ENCODE results near the gene CCDC85A.

Gene CCDC85A

DNA sequence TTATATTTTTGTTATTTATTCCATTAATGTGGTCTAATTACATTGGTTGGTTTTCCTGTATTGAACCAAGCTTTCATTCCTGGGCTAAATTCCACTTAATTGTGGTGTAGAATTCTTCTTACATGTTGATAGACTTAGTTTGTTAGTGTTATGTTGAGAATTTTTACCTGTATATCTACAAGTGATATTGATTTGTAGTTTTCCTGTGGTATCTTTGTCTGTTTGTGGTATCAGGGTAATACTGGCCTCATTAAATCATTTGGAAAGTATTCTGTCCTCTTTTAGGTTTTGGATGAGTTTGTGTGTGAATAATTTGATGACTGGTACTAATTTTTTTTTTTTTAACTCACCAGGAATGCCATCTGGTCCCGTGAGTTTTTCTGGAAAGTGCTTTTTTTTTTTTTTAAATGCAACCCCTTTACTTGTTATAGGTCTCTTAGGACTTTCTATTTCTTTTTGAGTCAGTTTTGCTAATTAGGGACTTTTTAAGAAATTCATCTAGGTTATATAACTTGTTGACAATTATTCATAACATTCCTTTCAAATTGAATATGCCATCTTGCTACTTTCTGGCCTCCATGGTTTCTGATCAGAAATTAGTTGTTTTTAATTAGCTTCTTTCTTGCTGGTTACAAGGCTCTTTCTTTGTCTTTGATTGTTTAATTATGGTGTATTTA is 232.8 kb downstream of the CCDC85A start:
- TF ChIP-seq, protein P1, sequence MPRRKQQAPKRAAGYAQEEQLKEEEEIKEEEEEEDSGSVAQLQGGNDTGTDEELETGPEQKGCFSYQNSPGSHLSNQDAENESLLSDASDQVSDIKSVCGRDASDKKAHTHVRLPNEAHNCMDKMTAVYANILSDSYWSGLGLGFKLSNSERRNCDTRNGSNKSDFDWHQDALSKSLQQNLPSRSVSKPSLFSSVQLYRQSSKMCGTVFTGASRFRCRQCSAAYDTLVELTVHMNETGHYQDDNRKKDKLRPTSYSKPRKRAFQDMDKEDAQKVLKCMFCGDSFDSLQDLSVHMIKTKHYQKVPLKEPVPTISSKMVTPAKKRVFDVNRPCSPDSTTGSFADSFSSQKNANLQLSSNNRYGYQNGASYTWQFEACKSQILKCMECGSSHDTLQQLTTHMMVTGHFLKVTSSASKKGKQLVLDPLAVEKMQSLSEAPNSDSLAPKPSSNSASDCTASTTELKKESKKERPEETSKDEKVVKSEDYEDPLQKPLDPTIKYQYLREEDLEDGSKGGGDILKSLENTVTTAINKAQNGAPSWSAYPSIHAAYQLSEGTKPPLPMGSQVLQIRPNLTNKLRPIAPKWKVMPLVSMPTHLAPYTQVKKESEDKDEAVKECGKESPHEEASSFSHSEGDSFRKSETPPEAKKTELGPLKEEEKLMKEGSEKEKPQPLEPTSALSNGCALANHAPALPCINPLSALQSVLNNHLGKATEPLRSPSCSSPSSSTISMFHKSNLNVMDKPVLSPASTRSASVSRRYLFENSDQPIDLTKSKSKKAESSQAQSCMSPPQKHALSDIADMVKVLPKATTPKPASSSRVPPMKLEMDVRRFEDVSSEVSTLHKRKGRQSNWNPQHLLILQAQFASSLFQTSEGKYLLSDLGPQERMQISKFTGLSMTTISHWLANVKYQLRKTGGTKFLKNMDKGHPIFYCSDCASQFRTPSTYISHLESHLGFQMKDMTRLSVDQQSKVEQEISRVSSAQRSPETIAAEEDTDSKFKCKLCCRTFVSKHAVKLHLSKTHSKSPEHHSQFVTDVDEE (CRISPR knock-in tag; IDR thresholded peaks at IDR 0.05) = no peak
- TF ChIP-seq ARNTL (CRISPR knock-in tag; IDR thresholded peaks at IDR 0.05; ENCODE audit: borderline replicate concordance, low read depth) (no peak), PPARA (CRISPR knock-in tag; IDR thresholded peaks at IDR 0.05; ENCODE audit: borderline replicate concordance) (no peak), GLIS3 (CRISPR knock-in tag; IDR thresholded peaks at IDR 0.05) (no peak), ISL1 (CRISPR knock-in tag; IDR thresholded peaks at IDR 0.05) (no peak), ZNF70 (CRISPR knock-in tag; IDR thresholded peaks at IDR 0.05) (no peak)
- TF ChIP-seq, protein P2, sequence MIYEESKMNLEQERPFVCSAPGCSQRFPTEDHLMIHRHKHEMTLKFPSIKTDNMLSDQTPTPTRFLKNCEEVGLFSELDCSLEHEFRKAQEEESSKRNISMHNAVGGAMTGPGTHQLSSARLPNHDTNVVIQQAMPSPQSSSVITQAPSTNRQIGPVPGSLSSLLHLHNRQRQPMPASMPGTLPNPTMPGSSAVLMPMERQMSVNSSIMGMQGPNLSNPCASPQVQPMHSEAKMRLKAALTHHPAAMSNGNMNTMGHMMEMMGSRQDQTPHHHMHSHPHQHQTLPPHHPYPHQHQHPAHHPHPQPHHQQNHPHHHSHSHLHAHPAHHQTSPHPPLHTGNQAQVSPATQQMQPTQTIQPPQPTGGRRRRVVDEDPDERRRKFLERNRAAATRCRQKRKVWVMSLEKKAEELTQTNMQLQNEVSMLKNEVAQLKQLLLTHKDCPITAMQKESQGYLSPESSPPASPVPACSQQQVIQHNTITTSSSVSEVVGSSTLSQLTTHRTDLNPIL (CRISPR knock-in tag; IDR thresholded peaks at IDR 0.05; ENCODE audit: low read depth) = no peak
- TF ChIP-seq, protein P3, sequence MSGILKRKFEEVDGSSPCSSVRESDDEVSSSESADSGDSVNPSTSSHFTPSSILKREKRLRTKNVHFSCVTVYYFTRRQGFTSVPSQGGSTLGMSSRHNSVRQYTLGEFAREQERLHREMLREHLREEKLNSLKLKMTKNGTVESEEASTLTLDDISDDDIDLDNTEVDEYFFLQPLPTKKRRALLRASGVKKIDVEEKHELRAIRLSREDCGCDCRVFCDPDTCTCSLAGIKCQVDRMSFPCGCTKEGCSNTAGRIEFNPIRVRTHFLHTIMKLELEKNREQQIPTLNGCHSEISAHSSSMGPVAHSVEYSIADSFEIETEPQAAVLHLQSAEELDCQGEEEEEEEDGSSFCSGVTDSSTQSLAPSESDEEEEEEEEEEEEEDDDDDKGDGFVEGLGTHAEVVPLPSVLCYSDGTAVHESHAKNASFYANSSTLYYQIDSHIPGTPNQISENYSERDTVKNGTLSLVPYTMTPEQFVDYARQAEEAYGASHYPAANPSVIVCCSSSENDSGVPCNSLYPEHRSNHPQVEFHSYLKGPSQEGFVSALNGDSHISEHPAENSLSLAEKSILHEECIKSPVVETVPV (CRISPR knock-in tag; IDR thresholded peaks at IDR 0.05) = no peak
- TF ChIP-seq, protein P4, sequence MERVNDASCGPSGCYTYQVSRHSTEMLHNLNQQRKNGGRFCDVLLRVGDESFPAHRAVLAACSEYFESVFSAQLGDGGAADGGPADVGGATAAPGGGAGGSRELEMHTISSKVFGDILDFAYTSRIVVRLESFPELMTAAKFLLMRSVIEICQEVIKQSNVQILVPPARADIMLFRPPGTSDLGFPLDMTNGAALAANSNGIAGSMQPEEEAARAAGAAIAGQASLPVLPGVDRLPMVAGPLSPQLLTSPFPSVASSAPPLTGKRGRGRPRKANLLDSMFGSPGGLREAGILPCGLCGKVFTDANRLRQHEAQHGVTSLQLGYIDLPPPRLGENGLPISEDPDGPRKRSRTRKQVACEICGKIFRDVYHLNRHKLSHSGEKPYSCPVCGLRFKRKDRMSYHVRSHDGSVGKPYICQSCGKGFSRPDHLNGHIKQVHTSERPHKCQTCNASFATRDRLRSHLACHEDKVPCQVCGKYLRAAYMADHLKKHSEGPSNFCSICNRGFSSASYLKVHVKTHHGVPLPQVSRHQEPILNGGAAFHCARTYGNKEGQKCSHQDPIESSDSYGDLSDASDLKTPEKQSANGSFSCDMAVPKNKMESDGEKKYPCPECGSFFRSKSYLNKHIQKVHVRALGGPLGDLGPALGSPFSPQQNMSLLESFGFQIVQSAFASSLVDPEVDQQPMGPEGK (CRISPR knock-in tag; IDR thresholded peaks at IDR 0.05; ENCODE audit: borderline replicate concordance) = no peak
- no peak for ATAC-seq

All from SK-N-SH treated with all-trans-retinoic acid at 6 μM for 48 hours (cell line).